ENCODE data around the gene SAXO1. TPM values are rescaled to one million over a fixed set of nuclear protein-coding genes. Genes with fewer than 3 reads are reported as not detected.

SAXO1 gene
- polyA plus RNA-seq, 3 donors, result not detected

DNA sequence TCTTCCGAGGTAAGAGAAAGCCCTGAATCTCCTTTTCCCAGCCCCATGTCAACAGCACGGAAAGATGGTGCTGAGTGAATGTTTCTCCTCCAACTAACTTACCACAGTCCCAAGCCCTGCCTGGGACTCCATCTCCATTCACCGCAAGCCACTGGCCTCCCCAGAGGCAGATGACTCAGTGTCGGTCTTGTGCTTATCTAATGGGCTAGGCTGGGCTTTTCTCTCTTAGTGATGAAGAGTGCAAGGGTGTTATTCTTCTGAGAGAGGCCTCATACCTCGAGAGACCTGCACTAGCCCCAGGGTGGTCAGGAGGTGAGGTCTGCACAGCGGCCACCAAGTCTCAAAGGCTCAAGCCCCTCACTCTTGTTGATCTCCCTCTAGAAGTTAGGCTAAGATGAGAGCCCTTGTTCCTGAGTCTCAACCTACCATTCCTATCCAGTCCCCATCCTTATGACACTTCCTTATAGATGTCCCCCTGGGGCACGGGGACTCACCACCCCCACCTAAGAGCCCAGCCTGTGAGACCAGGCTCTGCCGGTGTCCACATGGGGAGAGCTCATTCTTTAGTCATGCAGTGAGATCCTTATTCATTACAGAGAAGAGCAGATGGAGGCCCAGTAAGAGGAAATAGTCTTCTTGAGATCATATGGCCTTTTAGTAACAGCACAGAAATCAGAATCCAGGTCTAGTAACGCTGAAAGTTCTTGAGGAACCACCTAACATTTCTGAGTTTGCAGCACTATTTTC, 127.0 kb downstream of the SAXO1 start:
- H3K27me3 ChIP-seq (ENCODE audit: control insufficient read depth in 2 of 2, insufficient read depth in 2 of 2, low read length in 2 of 2), result no peaks in the 10 kb centered on the region
- WGBS (ENCODE audit: insufficient coverage), result 100% methylated on average over 2 of the region's 9 CpGs
- no peak for DNase-seq
- H3K4me1 Mint-ChIP-seq, result no peaks in the 10 kb centered on the region
- H3K27me3 Mint-ChIP-seq (ENCODE audit: low read depth in 3 of 3), result peaks cover 0 to 8% (median 0%) of the 10 kb centered on the region in 3 donors
- no peak overlapping the region for H3K27ac Mint-ChIP-seq
- no peaks in the 10 kb centered on the region for H3K79me2 ChIP-seq (ENCODE audit: insufficient read depth, low read length)
- H2AFZ ChIP-seq (ENCODE audit: insufficient read depth, low read depth, low read length, poor library complexity, severe bottlenecking), result no peak overlapping the region
- no peak overlapping the region for H3K27ac ChIP-seq (ENCODE audit: low read depth in 1 of 2, low read length in 2 of 2)
- H3K36me3 Mint-ChIP-seq, result no peaks in the 10 kb centered on the region
- H3K9me3 ChIP-seq (replicated peaks in 1 of 2; ENCODE audit: control insufficient read depth in 1 of 2, insufficient read depth in 1 of 2, low read length in 2 of 2), result no peaks in the 10 kb centered on the region
- intact Hi-C loops (cut with micrococcal nuclease), result no loop called here
- H3K36me3 ChIP-seq (replicated peaks in 1 of 2; ENCODE audit: control insufficient read depth in 1 of 2, insufficient read depth in 2 of 2, low read length in 2 of 2), result no peaks in the 10 kb centered on the region
- H3K4me3 Mint-ChIP-seq, result no peak overlapping the region
- peaks cover 2 to 12% (median 2%) of the 10 kb centered on the region in 7 donors for H3K9me3 Mint-ChIP-seq
- no peak overlapping the region for H3K9ac ChIP-seq (ENCODE audit: insufficient read depth, low read length, poor library complexity, severe bottlenecking)
- H3K4me3 ChIP-seq (replicated peaks in 1 of 3; ENCODE audit: low read depth in 2 of 3, low read length in 3 of 3), result no peak overlapping the region
- H3K4me1 ChIP-seq (ENCODE audit: control insufficient read depth in 1 of 2, insufficient read depth in 2 of 2, low read length in 2 of 2), result no peaks in the 10 kb centered on the region
- no peak for TF ChIP-seq CTCF (IDR thresholded peaks at IDR 0.05)
- H4K20me1 ChIP-seq (ENCODE audit: insufficient read depth, low read length), result no peaks in the 10 kb centered on the region
- H3K4me2 ChIP-seq (replicated peaks; ENCODE audit: extremely low read depth, low read length, poor library complexity, severe bottlenecking), result no peak overlapping the region

DNA sequence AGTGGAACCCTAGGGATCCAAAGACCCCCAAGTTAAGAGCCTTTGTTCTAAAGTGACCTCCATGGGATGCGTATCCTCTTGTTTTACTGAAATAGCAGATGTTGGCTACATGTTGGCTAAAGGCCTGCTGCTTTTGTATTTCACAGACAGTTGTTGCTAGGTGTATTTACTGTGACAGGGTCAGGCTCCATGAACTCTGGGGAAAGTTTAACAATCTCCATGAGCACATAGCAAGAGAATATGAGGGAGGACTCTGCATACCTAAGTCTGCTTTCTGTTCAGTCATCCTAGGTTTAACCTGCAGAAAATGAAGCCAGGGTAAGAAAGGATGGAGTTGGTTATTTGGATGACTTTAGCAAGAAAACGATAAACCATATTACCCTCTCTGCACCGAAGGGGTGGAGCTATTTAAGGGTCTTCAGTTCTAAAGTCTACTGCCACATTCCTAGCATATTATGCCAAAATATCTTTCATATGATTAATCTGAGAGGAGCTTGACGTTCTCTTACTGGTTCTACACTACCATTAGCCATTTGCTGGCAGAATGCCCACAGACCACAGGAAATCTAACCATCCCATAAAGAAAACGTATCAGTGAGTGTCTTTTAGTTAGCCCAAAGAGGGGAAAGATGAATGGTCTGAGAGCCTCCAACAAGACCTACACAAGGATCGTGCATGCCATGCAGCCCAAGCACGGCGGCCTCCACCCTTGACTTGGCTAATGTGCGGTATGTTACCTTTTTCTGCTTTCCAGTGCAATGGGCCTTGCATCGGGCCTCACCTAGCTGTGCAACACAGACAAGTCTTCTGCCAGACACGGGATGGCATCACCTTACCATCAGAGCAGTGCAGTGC, 127.8 kb downstream of the SAXO1 start:
- no peak overlapping the region for H3K27ac Mint-ChIP-seq
- intact Hi-C loops (cut with micrococcal nuclease), result no loop called here
- Histone ChIP-seq H3K9ac (ENCODE audit: insufficient read depth, low read length, poor library complexity, severe bottlenecking) (no peak overlapping the region), H3K36me3 (replicated peaks in 1 of 2; ENCODE audit: control insufficient read depth in 1 of 2, insufficient read depth in 2 of 2, low read length in 2 of 2) (no peaks in the 10 kb centered on the region), H4K20me1 (ENCODE audit: insufficient read depth, low read length) (no peaks in the 10 kb centered on the region), H3K4me3 (replicated peaks in 1 of 3; ENCODE audit: low read depth in 2 of 3, low read length in 3 of 3) (no peak overlapping the region), H3K4me1 (ENCODE audit: control insufficient read depth in 1 of 2, insufficient read depth in 2 of 2, low read length in 2 of 2) (no peaks in the 10 kb centered on the region), H3K27me3 (ENCODE audit: control insufficient read depth in 2 of 2, insufficient read depth in 2 of 2, low read length in 2 of 2) (no peaks in the 10 kb centered on the region), H3K9me3 (replicated peaks in 1 of 2; ENCODE audit: control insufficient read depth in 1 of 2, insufficient read depth in 1 of 2, low read length in 2 of 2) (no peaks in the 10 kb centered on the region), H3K4me2 (replicated peaks; ENCODE audit: extremely low read depth, low read length, poor library complexity, severe bottlenecking) (no peak overlapping the region), H2AFZ (ENCODE audit: insufficient read depth, low read depth, low read length, poor library complexity, severe bottlenecking) (no peak overlapping the region), H3K27ac (ENCODE audit: low read depth in 1 of 2, low read length in 2 of 2) (no peak overlapping the region), H3K79me2 (ENCODE audit: insufficient read depth, low read length) (no peaks in the 10 kb centered on the region)
- no peaks in the 10 kb centered on the region for H3K36me3 Mint-ChIP-seq
- peaks cover 2 to 14% (median 2%) of the 10 kb centered on the region in 7 donors for H3K9me3 Mint-ChIP-seq
- no peak for DNase-seq
- H3K27me3 Mint-ChIP-seq (ENCODE audit: low read depth in 3 of 3), result peaks cover 0 to 8% (median 0%) of the 10 kb centered on the region in 3 donors
- H3K4me3 Mint-ChIP-seq, result no peak overlapping the region
- TF ChIP-seq CTCF (IDR thresholded peaks at IDR 0.05), result no peak
- WGBS (ENCODE audit: insufficient coverage), result 89% methylated on average over 6 of the region's 11 CpGs
- no peaks in the 10 kb centered on the region for H3K4me1 Mint-ChIP-seq
